Gastrocnemius medialis (tissue), 4 donors: ENCODE results near the gene MYO9B. TPM values are rescaled to one million over a fixed set of nuclear protein-coding genes. Genes with fewer than 3 reads are reported as not detected.

Source experiments
- ATAC-seq, 2 donors: fragments of 150-250 bp; one replicate each; pipeline ENCODE4 v1.9.1; 2016
- DNase-seq, 2 donors: peaks; one replicate each; pipeline ENCODE4 v3.0.0-alpha.2; 2019
- H3K27ac ChIP-seq, 4 donors: fragments of 200-600 bp; sonication (generic); 1 replicate in 1 of 4; 2 replicates in 3 of 4; pipeline ENCODE4 v1.5.1; 2016 to 2018; ENCODE audit warnings: mild to moderate bottlenecking in 2 of 4, moderate library complexity in 1 of 4
- H3K27me3 ChIP-seq, 3 donors: fragments of 200-600 bp; sonication (generic) in 2 of 3; 1 replicate in 1 of 3; 2 replicates in 2 of 3; pipeline versions ENCODE4 v1.5.1 to v1.6.0; 2016 to 2019; ENCODE audit warnings: mild to moderate bottlenecking in 1 of 3, moderate library complexity in 1 of 3
- H3K36me3 ChIP-seq, 2 donors: fragments of 200-600 bp; sonication (generic) in 1 of 2; one replicate each; pipeline ENCODE4 v1.5.1; 2017 to 2018
- H3K4me1 ChIP-seq, 2 donors: fragments of 200-600 bp; sonication (generic) in 1 of 2; one replicate each; pipeline ENCODE4 v1.5.1; 2016 to 2017; ENCODE audit warnings: mild to moderate bottlenecking in 2 of 2
- H3K4me3 ChIP-seq, 4 donors: fragments of 200-600 bp; sonication (generic) in 3 of 4; 1 replicate in 1 of 4; 2 replicates in 3 of 4; pipeline ENCODE4 v1.5.1; 2016 to 2019; ENCODE audit warnings: mild to moderate bottlenecking in 2 of 4
- H3K9me3 ChIP-seq, 3 donors: fragments of 200-600 bp; sonication (generic) in 2 of 3; 1 replicate in 1 of 3; 2 replicates in 2 of 3; pipeline ENCODE4 v1.5.1; 2016 to 2019
- POLR2A ChIP-seq, 2 donors: fragments of 450-650 bp; IDR thresholded peaks; one replicate each; pipeline ENCODE4 v1.6.1; 2017; ENCODE audit warnings: antibody characterized with exemption in 2 of 2, mild to moderate bottlenecking in 2 of 2, moderate library complexity in 2 of 2
- in situ Hi-C, 4 donors: fragments of 200-750 bp; cut with MboI; loops; one replicate each; pipeline versions ENCODE4 v1.15.0 to v1.8.0; 2017; ENCODE audit warnings: low sequenced_read_pairs in 4 of 4
- intact Hi-C: fragments of 100-400 bp; cut with DNase I; formaldehyde crosslinking; loops from one replicate; pipeline ENCODE4 v1.15.1; 2023; ENCODE audit warnings: low total_unique reads
- total RNA-seq, 4 donors: library from RNA; depleted of rRNA; stranded (reverse); fragments of >200 nt; gene quantifications; one replicate each; pipeline versions ENCODE4 v1.1.0 to v1.2.3, GENCODE V29; 2016
- TF ChIP-seq, protein P1 (sequence below), 5 experiments: fragments of 450-650 bp in 3 of 5; fragments of 200-600 bp in 2 of 5; sonication (generic) in 2 of 5; IDR thresholded peaks in 4 of 5; conservative IDR thresholded peaks in 1 of 5; 1 replicate in 4 of 5; 2 replicates in 1 of 5; pipeline ENCODE4 v1.5.1; 2016 to 2019; ENCODE audit warnings: antibody characterized with exemption in 5 of 5, mild to moderate bottlenecking in 3 of 5, moderate library complexity in 3 of 5

The MYO9B gene
- total RNA-seq, 4 donors from 2014 or later: 20.0 to 22.1 (median 20.7) TPM

GRCh38 chr19:17095141-17095919, 19.8 kb downstream of the MYO9B start:
- in situ Hi-C loops: no loop called here
- peak; percentile 77 to 88 for ATAC-seq
- no peaks in the 10 kb centered on the region for H3K36me3 ChIP-seq
- H3K4me3 ChIP-seq: no peak overlapping the region
- peak; percentile 59 to 74 for DNase-seq
- H3K9me3 ChIP-seq: no peaks in the 10 kb centered on the region
- peaks cover 0 to 6% of the 10 kb centered on the region in 2 donors for H3K4me1 ChIP-seq
- TF ChIP-seq POLR2A (IDR thresholded peaks at IDR 0.05): no peak
- TF ChIP-seq, protein P1, sequence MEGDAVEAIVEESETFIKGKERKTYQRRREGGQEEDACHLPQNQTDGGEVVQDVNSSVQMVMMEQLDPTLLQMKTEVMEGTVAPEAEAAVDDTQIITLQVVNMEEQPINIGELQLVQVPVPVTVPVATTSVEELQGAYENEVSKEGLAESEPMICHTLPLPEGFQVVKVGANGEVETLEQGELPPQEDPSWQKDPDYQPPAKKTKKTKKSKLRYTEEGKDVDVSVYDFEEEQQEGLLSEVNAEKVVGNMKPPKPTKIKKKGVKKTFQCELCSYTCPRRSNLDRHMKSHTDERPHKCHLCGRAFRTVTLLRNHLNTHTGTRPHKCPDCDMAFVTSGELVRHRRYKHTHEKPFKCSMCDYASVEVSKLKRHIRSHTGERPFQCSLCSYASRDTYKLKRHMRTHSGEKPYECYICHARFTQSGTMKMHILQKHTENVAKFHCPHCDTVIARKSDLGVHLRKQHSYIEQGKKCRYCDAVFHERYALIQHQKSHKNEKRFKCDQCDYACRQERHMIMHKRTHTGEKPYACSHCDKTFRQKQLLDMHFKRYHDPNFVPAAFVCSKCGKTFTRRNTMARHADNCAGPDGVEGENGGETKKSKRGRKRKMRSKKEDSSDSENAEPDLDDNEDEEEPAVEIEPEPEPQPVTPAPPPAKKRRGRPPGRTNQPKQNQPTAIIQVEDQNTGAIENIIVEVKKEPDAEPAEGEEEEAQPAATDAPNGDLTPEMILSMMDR (IDR thresholded peaks at IDR 0.05 in 4 of 5, conservative IDR thresholded peaks at IDR 0.05 in 1 of 5): no peak
- peak overlapping the region; percentile 48 to 69 (median 58) for H3K27ac ChIP-seq
- no peaks in the 10 kb centered on the region for H3K27me3 ChIP-seq
- intact Hi-C loops: no loop called here

DNA sequence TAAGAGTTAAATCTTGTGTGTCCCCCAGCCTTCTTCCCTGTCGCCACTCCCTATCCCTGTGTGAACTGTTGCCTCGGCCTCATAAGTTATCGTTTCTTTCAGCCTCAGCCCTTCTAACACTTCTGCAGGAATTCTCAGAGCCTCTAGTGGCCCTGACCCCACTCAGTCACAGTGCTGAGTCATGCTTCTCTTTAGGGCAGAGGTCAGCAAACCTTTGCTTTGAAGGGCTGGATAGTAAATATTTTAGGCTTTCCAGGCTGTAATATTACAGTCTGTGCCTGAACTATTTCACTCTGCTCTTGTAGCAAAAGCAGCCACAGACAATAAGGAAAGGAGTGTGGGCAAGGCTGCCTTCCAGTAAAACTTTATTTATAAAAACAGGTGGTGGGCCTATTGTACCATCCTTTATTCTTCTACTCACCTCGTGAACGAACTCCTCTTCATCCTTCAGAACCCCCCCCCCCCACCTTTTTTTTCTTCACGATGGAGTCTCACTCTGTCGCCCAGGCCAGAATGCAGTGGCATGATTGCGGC, 22.1 kb downstream of the MYO9B start:
- in situ Hi-C loops: no loop called here
- H3K4me1 ChIP-seq: peaks cover 0 to 6% of the 10 kb centered on the region in 2 donors
- H3K36me3 ChIP-seq: peaks cover 0 to 10% of the 10 kb centered on the region in 2 donors
- peak overlapping the region in 1 of 4 donors; percentile 33 for H3K27ac ChIP-seq
- no peak for ATAC-seq
- H3K9me3 ChIP-seq: no peaks in the 10 kb centered on the region
- H3K27me3 ChIP-seq: no peaks in the 10 kb centered on the region
- no peak for DNase-seq
- no peak for TF ChIP-seq POLR2A (IDR thresholded peaks at IDR 0.05)
- TF ChIP-seq, protein P1 (IDR thresholded peaks at IDR 0.05 in 4 of 5, conservative IDR thresholded peaks at IDR 0.05 in 1 of 5): no peak
- no peak overlapping the region for H3K4me3 ChIP-seq
- intact Hi-C loops: no loop called here

DNA sequence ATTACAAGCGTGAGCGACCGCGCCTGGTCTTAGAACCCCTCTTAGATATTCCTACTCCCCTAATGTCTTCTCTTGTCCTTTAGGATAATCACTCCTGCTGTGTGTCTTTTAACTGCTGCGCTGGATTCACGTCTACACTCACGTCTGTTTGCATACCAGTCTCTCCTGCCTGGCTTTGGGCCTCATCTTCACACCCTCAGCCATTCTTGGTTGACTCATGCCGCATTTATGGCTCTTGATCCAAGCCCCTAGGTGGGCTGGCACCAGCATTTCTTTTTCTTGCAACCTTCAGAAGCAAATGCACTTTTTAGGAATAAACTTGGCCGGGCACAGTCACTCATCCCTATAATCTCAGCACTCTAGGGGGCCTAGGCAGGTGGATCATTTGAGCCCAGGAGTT, 22.7 kb downstream of the MYO9B start:
- ATAC-seq (no peak), DNase-seq (no peak)
- peaks cover 0 to 14% of the 10 kb centered on the region in 2 donors for H3K36me3 ChIP-seq
- H3K27me3 ChIP-seq: no peaks in the 10 kb centered on the region
- TF ChIP-seq POLR2A (IDR thresholded peaks at IDR 0.05): no peak
- TF ChIP-seq, protein P1 (IDR thresholded peaks at IDR 0.05 in 4 of 5, conservative IDR thresholded peaks at IDR 0.05 in 1 of 5): no peak
- H3K4me1 ChIP-seq: peaks cover 0 to 6% of the 10 kb centered on the region in 2 donors
- intact Hi-C loops: no loop called here
- no peak overlapping the region for H3K4me3 ChIP-seq
- no peaks in the 10 kb centered on the region for H3K9me3 ChIP-seq
- no peak overlapping the region for H3K27ac ChIP-seq
- in situ Hi-C loops: no loop called here

DNA sequence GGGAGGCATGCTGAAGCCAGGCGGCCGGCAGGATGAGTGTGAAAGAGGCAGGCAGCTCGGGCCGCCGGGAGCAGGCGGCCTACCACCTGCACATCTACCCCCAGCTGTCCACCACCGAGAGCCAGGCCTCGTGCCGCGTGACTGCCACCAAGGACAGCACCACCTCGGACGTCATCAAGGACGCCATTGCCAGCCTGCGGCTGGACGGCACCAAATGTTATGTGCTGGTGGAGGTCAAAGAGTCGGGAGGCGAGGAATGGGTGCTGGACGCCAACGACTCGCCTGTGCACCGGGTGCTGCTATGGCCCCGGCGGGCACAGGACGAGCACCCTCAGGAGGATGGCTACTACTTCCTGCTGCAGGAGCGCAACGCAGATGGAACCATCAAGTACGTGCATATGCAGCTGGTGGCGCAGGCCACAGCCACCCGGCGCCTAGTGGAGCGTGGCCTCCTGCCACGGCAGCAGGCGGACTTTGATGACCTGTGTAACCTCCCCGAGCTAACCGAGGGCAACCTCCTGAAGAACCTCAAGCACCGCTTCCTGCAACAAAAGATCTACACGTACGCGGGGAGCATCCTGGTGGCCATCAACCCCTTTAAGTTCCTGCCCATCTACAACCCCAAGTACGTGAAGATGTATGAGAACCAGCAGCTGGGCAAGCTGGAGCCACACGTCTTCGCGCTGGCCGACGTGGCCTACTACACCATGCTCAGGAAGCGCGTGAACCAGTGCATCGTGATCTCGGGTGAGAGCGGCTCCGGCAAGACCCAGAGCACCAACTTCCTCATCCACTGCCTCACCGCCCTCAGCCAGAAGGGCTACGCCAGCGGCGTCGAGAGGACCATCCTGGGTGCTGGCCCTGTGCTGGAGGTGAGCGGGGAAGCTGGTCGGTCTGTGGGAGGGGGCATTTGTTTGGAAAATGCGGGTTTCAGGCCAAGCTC, 26.4 kb downstream of the MYO9B start:
- intact Hi-C loops (no loop called here), in situ Hi-C loops (no loop called here)
- TF ChIP-seq, protein P1 (IDR thresholded peaks at IDR 0.05 in 4 of 5, conservative IDR thresholded peaks at IDR 0.05 in 1 of 5): no peak
- no peak for TF ChIP-seq POLR2A (IDR thresholded peaks at IDR 0.05)
- H3K27ac ChIP-seq: no peak overlapping the region
- no peak overlapping the region for H3K4me3 ChIP-seq
- H3K4me1 ChIP-seq: peaks cover 0 to 6% of the 10 kb centered on the region in 2 donors
- H3K27me3 ChIP-seq: no peaks in the 10 kb centered on the region
- peaks cover 0 to 18% of the 10 kb centered on the region in 2 donors for H3K36me3 ChIP-seq
- no peaks in the 10 kb centered on the region for H3K9me3 ChIP-seq
- no peak for DNase-seq
- ATAC-seq: no peak
